Measurements from ENCODE around the gene RTN4R.

- TF ChIP-seq POLR2A (IDR thresholded peaks at IDR 0.05; ENCODE audit: low read depth, low read length), result no peak
- TF ChIP-seq POLR2AphosphoS5 (IDR thresholded peaks at IDR 0.05; ENCODE audit: low read depth, low read length), result no peak
- TF ChIP-seq SPI1 (IDR thresholded peaks at IDR 0.05; ENCODE audit: low read depth, low read length), result no peak
- TF ChIP-seq TAF1 (IDR thresholded peaks at IDR 0.05; ENCODE audit: low read depth, low read length), result no peak
- TF ChIP-seq PAX5 (IDR thresholded peaks at IDR 0.05; ENCODE audit: insufficient read depth, low read length, severe bottlenecking), result no peak
- no peak for TF ChIP-seq POU2F2 (IDR thresholded peaks at IDR 0.05; ENCODE audit: low read depth, low read length)
Measured at GRCh38 chr22:20204806-20205205, 63.3 kb downstream of the RTN4R start.
